Stimulated activated CD4-positive, alpha-beta T cell treated with anti-CD3 and anti-CD28 coated beads, TNF-alpha, amount 100 ng/mL, for 48 hours (primary cell): Measurements from ENCODE around the gene TXNRD1.
"Not testable (repeated sequence)": the region's sequence is repeated elsewhere in the genome, so short reads cannot be mapped to it uniquely, and the experiment has no call there.

Experiments
- DNase-seq, 3 donors: peaks; one replicate each; pipeline ENCODE4 v3.0.0-alpha.2; 2020; ENCODE audit warnings: low read depth in 3 of 3

TXNRD1 gene

DNA sequence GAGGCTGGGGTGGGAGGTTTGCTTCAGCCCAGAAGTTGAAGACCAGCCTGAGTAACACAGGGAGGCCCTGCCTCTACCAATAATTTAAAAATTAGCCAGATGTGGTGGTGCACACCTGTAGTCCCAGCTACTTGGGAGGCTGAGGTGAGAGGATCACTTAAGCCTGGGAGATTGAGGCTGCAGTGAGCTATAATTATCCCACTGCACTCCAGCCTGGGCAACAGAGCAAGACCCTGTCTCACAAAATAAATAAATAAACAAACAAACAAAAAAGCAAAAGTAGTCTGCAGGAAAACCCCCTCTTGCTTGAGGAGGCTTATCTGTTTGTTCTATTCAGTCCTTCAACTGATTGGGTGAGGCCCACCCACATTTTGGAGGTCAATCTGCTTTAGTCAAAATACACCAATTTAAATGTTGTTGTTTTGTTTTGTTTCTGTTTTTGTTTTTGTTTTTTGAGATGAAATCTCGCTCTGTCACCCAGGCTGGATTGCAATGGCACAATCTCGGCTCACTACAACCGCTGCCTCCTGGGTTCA is 24.9 kb upstream of the TXNRD1 start:
- no peak for DNase-seq

DNA sequence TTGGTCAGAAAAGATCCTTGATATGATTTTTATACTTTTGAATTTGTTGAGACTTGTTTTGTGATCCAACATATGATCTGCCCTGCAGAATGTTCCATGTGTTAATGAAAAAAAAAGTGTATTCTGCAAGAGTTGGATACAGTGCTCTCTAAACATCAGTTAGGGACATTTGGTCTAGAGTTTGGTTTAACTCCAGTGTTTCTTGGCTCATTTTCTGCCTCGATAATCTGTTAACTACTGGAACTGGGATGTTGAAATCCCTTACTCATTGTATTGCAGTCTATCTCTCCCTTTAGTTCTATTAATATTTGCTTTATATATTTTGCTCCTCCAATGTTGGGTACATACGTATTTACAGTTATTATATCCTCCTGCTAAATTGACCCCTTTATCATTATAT is 18.3 kb upstream of the TXNRD1 start:
- no peak for DNase-seq

- no peak for DNase-seq
These were observed 15.6 kb upstream of the TXNRD1 start for GRCh38 chr12:104199964-104200363.

DNA sequence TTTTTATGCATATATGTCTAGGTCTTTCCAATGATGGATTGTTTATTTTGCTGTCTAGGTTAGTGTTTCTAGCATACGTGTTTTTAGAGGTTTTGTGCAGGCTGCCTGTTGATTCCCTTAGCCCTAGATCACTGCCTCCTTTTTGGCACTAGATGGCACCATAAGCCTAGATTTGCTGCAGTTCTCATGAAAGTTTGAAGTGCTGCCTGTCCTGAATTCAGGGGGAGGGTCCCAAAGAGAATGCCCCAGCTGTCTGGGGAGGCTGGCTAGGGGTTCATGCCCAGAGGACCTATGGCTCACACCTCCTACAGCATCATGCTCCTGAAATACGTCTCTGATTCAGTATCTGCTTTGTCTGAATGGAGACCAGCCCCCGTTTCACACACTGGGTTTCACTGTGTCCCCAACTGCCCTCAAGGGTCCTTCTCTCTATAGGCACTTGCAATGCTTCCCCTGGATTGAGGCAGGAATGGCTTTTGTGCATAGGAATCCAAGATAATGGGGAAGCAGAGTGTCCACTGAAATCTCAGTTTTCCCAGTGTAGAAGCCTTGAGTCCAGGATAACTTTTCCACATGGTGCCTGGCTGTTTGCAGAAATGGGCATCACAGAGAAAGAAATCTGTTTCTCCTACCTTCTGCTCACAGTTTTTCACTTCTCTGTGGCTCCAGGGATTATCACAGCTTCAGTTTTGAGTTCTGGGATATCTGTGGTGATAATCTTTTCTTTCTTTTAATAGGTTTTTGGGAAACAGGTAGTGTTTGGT is 14.2 kb upstream of the TXNRD1 start:
- peak in 2 of 3 donors; percentile 18 to 21 for DNase-seq

- DNase-seq: no peak
These were observed 10.7 kb upstream of the TXNRD1 start for GRCh38 chr12:104204690-104205480.

DNA sequence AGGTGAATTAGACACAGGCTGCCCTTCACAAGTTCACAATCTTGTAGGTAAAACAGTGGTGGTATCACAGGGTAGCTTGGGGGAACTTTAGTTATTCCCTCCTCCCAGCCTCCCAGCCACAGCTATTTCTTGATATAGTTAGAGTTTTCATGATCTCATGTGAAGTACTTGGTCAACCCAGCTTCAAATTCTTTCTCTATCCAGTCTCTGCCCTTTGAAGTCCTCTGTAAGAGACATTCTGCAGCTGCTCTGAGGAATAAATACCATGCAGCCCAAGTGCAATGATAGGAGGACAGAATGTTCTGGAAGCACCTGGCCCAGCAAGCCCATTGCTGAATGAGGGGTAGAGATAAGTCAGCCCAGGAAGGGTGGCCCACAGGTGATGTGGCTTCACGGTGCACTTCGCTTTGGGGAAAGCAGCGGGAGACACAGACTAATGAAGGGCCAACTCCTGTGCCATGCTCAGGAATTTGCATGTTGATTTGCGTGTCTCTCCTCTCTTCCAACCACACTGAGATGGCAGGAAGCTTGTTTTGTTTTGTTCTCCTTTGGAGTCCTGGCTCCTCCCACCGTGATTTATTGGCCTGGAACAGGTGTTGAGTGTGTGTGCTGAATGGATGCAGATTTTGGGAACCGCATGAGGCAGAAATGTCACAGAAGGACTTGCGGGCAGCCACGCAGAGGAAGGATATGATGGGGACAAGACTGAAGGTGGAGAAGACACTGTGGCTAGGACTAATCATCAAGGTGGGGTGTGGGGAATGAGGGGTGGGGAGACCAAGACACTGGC is 8.0 kb upstream of the TXNRD1 start:
- DNase-seq: no peak

GRCh38 chr12:104212516-104212915 is 3.1 kb upstream of the TXNRD1 start:
- no peak for DNase-seq

DNA sequence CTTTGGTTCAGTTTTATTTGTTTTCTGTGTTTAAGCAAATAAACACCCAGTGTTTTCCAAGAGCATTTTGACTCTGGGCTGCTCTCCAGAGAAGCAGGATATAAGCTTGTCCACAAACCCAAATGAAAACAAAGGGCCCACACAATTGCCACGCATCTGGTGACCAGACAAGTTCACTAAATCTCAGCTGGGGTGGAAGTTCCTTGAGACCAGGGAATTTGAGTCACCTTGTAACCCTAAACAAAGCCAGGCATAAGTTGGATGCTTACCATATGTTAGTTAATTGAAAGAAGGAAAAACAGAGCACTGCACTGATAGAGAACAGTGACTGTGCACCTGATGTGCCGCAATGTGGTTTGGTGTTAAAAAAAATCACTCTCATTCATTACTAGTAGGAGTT is 1.6 kb upstream of the TXNRD1 start:
- no peak for DNase-seq

DNA sequence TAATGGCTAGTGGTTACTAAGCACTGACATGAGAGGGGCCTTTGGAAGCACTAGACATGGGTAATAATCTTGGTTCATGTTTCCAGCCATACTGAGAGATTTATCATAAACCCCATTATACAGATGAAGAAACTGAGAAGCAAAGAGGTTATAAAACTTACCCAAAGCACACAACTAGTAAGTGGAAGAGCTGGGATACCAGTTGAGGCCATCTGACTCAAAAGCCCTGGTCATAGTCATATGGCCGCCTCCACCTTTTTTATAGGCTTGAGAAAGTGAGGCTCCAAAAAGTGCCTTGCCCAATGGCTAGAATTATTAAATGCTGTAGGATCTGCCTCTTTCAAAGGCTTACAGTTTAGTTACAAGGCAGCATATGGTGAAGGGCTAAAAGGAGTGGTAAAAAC is 944 bp downstream of the TXNRD1 start:
- DNase-seq: no peak

DNA sequence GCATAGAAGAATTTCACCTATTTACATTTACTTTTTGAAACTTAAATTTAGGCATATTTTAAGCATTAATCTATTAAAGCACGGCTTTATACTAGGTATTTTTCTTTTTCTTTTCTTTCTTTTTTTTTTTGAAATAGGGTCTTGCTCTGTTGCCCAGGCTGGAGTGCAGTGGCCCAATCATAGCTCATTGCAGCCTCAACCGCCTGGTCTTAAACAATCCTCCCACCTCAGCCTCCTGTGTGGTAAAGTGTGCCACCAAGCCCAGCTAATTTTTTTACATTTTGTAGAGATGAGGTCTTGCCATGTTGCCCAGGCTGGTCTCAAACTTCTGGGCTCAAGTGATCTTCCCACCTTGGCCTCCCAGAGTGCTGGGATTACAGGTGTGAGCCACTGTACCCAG is 2.9 kb downstream of the TXNRD1 start:
- not testable (repeated sequence) for DNase-seq

DNA sequence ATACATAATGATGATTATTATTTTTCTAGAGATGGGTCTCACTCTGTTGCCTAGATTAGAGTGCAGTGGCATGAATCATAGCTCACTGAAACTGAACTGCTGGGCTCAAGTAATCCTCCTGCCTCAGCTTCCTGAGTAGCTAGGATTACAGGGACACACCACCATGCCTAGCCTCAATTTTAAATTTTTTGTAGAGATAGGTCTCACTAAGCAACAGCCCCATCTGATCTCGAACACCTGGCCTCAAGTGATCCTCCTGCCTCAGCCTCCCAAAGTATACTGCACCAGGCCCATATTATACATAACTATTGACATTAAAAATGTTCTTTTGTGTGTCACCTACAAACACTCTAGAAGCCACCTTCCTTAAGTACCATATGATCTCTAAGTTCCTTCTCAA is 3.4 kb downstream of the TXNRD1 start:
- no peak for DNase-seq

DNA sequence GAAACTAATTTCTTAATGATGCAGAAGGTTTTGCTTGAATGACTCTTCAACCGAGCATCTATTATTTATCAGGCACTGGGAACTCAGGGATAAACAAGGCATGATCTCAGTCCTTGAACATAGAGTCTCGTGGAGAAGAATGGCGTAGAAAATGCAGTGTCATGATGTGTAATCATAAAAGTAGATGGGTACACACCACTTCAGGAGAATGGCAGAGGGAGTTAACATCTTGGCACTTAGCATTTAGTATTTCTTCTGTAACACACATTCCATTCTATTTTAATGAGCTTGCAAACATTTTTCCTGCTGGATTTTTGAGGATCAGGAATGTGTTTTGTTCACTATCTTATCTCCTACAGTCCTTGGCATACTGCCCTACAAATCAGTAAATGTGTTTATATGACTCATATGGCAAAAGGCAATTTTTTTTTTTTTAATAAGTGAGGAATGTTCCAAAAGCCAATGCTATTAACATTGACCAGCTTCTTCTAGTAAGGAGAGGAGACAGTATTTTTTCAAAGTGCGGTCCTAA is 3.8 kb downstream of the TXNRD1 start:
- no peak for DNase-seq

- peak; percentile 41 to 69 (median 55) for DNase-seq
These were observed 4.4 kb downstream of the TXNRD1 start for GRCh38 chr12:104219908-104220404.

GRCh38 chr12:104220931-104221330 is 5.4 kb downstream of the TXNRD1 start:
- DNase-seq: peak in 1 of 3 donors; percentile 19

DNA sequence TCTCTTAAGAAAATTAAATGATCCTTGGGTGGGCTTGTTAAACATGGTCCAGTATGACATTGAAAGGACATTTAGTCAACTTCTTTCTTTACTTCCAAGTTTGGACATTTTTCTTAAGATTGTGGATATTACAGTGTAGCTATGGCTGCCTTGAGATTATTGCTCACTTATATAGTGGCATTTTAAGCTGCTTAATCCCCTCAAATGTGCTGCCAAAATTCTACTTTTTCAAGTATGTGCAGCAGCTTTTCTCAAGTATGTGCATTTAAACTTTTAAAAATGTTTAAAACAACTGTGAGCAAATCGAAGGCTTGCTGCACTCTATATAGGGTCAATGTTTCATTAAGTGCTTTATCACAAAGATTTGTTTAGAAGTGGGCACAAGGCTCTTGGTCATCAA is 7.4 kb downstream of the TXNRD1 start:
- DNase-seq: no peak

GRCh38 chr12:104223712-104224111 is 8.1 kb downstream of the TXNRD1 start:
- DNase-seq: no peak

DNA sequence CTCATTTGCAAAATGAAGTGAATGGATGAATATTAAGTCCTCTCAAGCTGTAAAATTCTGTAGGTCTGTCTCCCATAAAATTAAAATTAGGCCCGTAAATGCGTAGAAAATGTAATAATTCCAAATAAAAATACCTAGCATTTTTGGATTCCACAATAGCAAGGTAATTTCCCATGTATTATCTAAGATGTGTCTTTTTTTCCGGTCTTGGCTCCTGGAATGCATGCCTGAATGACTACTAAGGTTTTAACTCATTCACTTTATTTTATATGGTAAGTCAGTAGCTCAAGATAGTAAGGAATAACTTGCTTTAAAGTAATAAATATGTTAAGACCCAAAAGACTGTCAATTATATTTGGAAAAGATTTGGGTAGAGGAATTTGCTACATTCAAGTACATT is 11.1 kb downstream of the TXNRD1 start:
- no peak for DNase-seq

DNA sequence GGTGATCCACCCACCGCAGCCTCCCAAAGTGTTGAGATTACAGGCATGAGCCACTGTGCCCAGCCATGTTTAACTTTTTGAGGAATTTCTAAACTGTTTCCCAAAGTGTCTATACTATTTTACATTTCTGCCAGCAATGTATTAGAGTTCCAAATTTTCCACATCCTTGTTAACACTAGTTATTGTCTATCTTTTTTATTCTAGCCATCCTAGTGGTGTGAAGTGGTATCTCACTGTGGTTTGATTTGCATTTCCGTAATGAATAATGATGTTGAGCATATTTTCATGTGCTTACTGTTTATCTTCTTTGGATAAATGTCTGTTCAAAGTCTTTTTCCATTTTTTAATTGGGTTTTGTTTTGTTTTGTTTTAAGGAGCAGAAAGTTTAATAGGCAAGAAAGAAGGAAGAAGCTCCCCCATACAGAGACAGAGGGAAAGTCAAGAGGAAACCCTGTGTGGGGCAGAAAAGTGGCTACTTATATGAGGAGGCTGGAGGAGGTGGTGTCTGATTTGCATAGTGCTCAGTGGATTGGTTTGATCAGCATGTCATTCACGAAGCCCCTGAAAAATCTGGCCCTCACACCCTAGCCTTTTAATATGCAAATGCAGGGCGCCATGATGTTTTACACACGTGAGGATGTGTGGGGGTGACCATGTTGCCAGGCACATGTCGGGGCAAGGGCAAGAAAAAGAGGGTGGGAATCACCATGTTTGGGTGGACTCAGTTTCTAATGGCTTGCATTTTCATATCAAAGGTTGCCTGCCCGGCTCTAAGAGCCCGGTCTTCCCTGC is 14.9 kb downstream of the TXNRD1 start:
- no peak for DNase-seq

GRCh38 chr12:104232609-104233280 is 17.2 kb downstream of the TXNRD1 start:
- no peak for DNase-seq

DNA sequence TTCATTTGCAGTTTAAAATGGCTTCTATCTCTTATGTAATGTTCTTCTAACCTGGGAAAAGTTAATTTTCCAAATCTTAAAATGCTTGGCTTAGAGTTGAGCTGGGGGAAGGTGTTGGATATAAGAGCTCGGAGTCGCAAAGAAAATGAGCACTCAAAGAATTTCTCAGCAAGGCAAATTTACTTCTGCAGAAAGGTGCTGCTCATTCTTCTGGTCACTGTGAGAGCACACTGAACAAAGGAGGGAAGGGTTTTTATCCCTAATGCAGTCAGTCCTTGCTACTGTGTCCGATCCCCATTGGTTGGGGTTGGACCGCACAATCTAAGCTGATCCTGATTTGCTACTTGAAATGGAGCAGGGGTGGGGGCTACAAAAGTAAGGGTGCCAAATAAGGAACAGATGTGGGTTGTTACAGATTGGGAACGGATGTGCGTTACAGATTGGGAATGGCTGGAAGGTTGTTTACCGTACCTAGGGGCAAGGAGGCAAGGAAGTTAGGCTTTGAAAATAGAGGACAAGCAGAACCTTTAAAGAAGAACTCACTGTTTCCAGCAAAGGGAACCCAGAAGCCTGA is 19.4 kb downstream of the TXNRD1 start:
- no peak for DNase-seq
